C4-2B (cell line): ENCODE data around the gene SLC12A4.

Experiments used
- ZFX ChIP-seq: fragments of 450-650 bp; IDR thresholded peaks from 2 replicates; pipeline ENCODE4 v1.6.1; 2017
- TF ChIP-seq, protein P1 (sequence below): fragments of 450-650 bp; conservative IDR thresholded peaks from 2 replicates; pipeline ENCODE4 v1.5.1; 2017; ENCODE audit warnings: mild to moderate bottlenecking

- TF ChIP-seq, protein P1, sequence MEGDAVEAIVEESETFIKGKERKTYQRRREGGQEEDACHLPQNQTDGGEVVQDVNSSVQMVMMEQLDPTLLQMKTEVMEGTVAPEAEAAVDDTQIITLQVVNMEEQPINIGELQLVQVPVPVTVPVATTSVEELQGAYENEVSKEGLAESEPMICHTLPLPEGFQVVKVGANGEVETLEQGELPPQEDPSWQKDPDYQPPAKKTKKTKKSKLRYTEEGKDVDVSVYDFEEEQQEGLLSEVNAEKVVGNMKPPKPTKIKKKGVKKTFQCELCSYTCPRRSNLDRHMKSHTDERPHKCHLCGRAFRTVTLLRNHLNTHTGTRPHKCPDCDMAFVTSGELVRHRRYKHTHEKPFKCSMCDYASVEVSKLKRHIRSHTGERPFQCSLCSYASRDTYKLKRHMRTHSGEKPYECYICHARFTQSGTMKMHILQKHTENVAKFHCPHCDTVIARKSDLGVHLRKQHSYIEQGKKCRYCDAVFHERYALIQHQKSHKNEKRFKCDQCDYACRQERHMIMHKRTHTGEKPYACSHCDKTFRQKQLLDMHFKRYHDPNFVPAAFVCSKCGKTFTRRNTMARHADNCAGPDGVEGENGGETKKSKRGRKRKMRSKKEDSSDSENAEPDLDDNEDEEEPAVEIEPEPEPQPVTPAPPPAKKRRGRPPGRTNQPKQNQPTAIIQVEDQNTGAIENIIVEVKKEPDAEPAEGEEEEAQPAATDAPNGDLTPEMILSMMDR: no peak
- TF ChIP-seq ZFX: no peak
Observed at GRCh38 chr16:67917852-67918236, 50.6 kb downstream of the SLC12A4 start.
